HUES64 (cell line): ENCODE data around the gene PROS1.
"Not testable (repeated sequence)": the region's sequence is repeated elsewhere in the genome, so short reads cannot be mapped to it uniquely, and the experiment has no call there.

ENCODE experiments used
- H3K27ac ChIP-seq: 2 replicates; pipeline ENCODE4 v1.7.0; 2013; ENCODE audit warnings: low read depth, low read length, inconsistent platforms
- H3K27me3 ChIP-seq: 2 replicates; pipeline ENCODE4 v1.6.1; 2013; ENCODE audit warnings: mild to moderate bottlenecking, low read length; ENCODE audit not compliant: insufficient read depth
- H3K36me3 ChIP-seq: 2 replicates; pipeline ENCODE4 v1.6.1; 2013; ENCODE audit warnings: mild to moderate bottlenecking, low read length; ENCODE audit not compliant: insufficient read depth
- H3K4me1 ChIP-seq: 2 replicates; pipeline ENCODE4 v1.6.1; 2013; ENCODE audit warnings: mild to moderate bottlenecking, low read length, moderate library complexity; ENCODE audit not compliant: insufficient read depth
- H3K4me3 ChIP-seq: 2 replicates; pipeline ENCODE4 v1.5.1; 2013; ENCODE audit warnings: mild to moderate bottlenecking, low read length, moderate library complexity
- H3K9ac ChIP-seq: 2 replicates; pipeline ENCODE4 v1.6.1; 2013; ENCODE audit warnings: mild to moderate bottlenecking, low read depth, low read length
- H3K9me3 ChIP-seq: 2 replicates; pipeline ENCODE4 v1.6.1; 2013; ENCODE audit warnings: low read depth, low read length; ENCODE audit not compliant: insufficient read depth
- whole genome bisulfite sequencing: fragments of 150-250, 120-280 bp; methylation state at CpG from one replicate; pipeline ENCODE4 v1.1.7; 2013; ENCODE audit warnings: missing lambda C conversion rate; 5-methylcytosine and 5-hydroxymethylcytosine counted together

The PROS1 gene

DNA sequence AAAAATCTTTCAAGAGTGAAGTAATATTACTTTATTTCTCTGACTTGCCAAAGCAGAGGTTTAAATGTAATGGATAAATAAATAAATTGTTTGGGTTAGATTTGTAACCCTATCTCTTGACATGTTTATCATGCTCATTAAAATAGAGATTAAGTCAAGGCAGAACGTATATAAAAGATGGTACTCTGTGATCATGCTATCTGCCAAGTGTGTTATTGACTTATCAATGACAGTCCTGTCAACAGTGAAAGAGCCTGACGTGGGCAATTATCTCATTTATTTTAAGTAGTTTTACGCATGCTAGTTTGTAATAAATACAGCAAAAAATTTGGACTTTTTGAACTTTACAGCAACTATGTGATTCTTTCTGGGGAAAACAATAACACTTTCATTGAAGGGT lies 43.7 kb downstream of the PROS1 start:
- no peak overlapping the region for H3K27ac ChIP-seq
- H3K4me3 ChIP-seq = no peak overlapping the region
- H3K36me3 ChIP-seq = no peaks in the 10 kb centered on the region
- H3K9ac ChIP-seq = no peak overlapping the region
- WGBS = 70% methylated on average over 3 of the region's 3 CpGs
- H3K4me1 ChIP-seq = no peaks in the 10 kb centered on the region
- no peaks in the 10 kb centered on the region for H3K27me3 ChIP-seq
- peaks cover 69% of the 10 kb centered on the region for H3K9me3 ChIP-seq

DNA sequence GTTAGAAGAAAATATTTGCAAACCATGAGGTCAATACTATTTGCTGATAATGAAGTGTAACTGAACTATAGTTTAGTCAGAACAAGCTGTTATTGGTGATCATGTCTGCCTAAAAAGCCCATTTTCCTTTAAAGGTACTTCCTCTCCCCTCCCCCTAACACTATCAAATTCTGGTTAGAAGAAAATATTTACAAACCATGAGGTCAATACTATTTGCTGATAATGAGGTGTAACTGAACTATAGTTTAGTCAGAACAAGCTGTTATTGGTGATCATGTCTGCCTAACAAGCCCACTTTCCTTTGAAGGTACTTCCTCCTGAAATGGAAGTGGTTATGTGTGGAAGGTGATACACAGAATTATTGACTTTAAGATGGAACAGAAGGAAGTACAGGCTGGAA lies 46.9 kb downstream of the PROS1 start:
- Histone ChIP-seq H3K27me3 (no peaks in the 10 kb centered on the region), H3K9me3 (peaks cover 78% of the 10 kb centered on the region), H3K36me3 (no peaks in the 10 kb centered on the region), H3K9ac (no peak overlapping the region), H3K4me1 (no peaks in the 10 kb centered on the region), H3K27ac (no peak overlapping the region), H3K4me3 (no peak overlapping the region)

DNA sequence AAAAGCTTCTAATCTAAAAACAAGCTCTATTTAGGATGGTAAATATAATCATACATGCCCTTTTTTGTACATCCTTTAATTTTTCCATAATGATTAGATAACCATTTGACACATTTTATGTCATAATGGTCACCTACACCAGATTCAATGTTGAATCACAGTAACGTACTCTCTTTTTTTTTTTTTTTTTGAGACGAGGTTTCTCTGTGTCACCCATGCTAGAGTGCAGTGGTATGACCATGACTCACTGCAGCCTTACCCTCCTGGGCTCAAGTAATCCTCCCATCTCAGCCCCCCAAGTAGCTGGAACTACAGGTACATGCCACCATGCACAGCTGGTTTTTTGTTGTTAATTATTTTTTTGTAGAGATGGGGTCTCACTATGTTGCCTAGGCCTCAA lies 49.2 kb downstream of the PROS1 start:
- H3K27me3 ChIP-seq = no peaks in the 10 kb centered on the region
- H3K27ac ChIP-seq = no peak overlapping the region
- H3K4me1 ChIP-seq = no peaks in the 10 kb centered on the region
- H3K9me3 ChIP-seq = peaks cover 76% of the 10 kb centered on the region
- no peak overlapping the region for H3K9ac ChIP-seq
- WGBS = 82% methylated on average over 2 of the region's 2 CpGs
- no peak overlapping the region for H3K4me3 ChIP-seq
- no peaks in the 10 kb centered on the region for H3K36me3 ChIP-seq

DNA sequence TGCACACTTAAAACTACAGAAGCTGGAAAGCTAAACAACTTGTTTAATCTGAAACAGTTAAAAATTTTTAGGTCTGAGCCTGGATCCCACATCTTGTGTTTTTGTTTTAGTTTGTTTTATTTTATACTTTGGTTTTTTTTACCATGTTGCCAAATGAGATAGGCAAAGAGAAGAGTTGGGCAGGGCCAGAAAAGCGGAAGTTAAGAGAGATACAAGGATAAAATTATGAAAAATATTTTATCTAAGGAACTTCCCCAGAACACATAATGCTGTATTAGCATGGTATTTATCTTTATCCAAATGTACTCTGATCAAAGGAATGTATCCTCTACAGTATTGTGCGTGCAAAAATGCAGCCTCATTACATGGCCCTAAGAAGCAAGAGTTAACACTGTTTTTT lies 50.7 kb downstream of the PROS1 start:
- H3K9ac ChIP-seq = no peak overlapping the region
- no peak overlapping the region for H3K4me3 ChIP-seq
- H3K27me3 ChIP-seq = no peaks in the 10 kb centered on the region
- H3K36me3 ChIP-seq = no peaks in the 10 kb centered on the region
- peaks cover 71% of the 10 kb centered on the region for H3K9me3 ChIP-seq
- H3K27ac ChIP-seq = no peak overlapping the region
- H3K4me1 ChIP-seq = no peaks in the 10 kb centered on the region
- WGBS = 60% methylated on average over 1 of the region's 2 CpGs

DNA sequence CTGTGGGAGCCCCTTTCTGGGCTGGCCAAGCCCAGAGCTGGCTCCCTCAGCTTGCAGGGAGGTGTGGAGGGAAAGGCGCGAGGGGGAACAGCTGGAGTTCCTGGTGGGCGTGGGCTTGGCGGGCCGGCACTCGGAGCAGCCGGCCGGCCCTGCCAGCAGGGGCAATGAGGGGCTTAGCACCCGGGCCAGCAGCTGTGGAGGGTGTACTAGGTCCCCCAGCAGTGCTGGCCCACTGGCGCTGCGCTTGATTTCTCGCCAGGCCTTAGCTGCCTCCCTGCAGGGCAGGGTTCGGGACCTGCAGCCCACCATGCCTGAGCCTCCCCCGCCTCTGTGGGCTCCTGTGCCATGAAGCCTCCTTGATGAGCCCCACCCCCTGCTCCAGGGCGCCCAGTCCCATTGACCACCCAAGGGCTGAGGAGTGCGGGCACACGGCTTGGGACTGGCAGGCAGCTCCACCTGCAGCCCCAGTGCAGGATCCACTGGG lies 56.1 kb downstream of the PROS1 start:
- H3K27me3 ChIP-seq, H3K9ac ChIP-seq, H3K4me1 ChIP-seq, H3K4me3 ChIP-seq, H3K27ac ChIP-seq, H3K36me3 ChIP-seq: not testable (repeated sequence)
- 89% methylated on average over 17 of the region's 17 CpGs for WGBS
- peaks cover 68% of the 10 kb centered on the region for H3K9me3 ChIP-seq

DNA sequence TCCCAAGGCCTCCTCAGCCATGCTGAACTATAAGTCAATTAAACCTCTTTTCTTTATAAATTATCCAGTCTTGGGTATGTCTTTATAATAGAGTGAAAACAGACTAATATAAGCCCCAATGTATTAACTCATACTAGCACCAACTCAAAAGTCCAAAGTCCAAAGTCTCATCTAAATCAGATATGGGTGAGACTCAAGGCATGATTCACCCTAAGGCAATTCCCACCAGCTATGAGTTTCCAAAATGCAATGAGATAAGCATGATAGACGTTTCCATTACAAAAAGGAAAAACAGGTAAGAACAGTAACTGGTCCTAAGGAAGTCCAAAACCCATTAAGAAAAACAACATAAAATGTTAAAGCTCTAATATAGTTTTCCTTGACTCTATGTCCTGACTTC lies 60.1 kb downstream of the PROS1 start:
- H3K9ac ChIP-seq, H3K4me1 ChIP-seq, H3K36me3 ChIP-seq, H3K4me3 ChIP-seq, H3K27me3 ChIP-seq, H3K27ac ChIP-seq: not testable (repeated sequence)
- H3K9me3 ChIP-seq = peaks cover 73% of the 10 kb centered on the region
- WGBS = no CpG with 5 or more reads among the region's 1 CpG

DNA sequence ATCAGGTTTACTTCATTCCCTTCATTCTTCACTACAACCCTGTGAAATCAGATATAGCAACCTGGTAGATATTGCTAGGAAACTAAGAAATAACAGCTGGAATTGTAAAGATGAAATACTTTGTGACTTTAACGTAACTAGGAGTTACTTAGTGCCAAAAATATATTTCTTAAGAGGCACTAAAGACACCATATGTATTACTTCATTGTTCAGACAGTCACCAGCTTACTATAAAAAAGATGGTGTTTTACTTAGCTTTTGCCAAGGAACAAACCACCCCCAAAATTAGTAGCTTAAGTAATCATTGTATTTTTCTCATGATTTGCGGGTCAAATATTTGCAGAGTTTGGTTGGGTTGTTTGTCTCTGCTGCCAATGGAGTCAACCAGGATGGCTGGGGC lies 62.5 kb downstream of the PROS1 start:
- Histone ChIP-seq H3K9ac (no peak overlapping the region), H3K27me3 (no peaks in the 10 kb centered on the region), H3K4me3 (no peak overlapping the region), H3K9me3 (peaks cover 84% of the 10 kb centered on the region), H3K4me1 (no peaks in the 10 kb centered on the region), H3K27ac (no peak overlapping the region), H3K36me3 (no peaks in the 10 kb centered on the region)
- 94% methylated on average over 1 of the region's 2 CpGs for WGBS

DNA sequence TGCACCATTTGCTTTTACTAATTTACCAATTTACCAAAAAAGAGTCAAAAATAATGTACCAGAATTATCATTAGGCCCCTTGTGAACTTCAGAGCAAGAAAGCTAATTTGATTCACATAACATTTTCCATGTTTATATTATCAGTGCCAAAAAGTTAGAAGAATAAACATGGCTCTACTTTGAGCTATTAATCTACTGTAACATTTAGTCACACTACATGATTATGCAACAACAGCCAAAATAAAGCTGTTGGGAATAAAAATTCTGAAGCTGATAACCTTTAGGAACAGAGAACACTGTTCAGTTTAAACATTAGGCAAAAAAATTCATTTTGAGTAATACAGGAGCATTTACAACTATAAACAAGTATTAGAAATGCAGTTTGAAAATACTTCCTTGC lies 63.6 kb downstream of the PROS1 start:
- no peak overlapping the region for H3K9ac ChIP-seq
- H3K9me3 ChIP-seq = peaks cover 88% of the 10 kb centered on the region
- no peaks in the 10 kb centered on the region for H3K36me3 ChIP-seq
- no peaks in the 10 kb centered on the region for H3K4me1 ChIP-seq
- H3K27me3 ChIP-seq = no peaks in the 10 kb centered on the region
- H3K27ac ChIP-seq = no peak overlapping the region
- H3K4me3 ChIP-seq = no peak overlapping the region

DNA sequence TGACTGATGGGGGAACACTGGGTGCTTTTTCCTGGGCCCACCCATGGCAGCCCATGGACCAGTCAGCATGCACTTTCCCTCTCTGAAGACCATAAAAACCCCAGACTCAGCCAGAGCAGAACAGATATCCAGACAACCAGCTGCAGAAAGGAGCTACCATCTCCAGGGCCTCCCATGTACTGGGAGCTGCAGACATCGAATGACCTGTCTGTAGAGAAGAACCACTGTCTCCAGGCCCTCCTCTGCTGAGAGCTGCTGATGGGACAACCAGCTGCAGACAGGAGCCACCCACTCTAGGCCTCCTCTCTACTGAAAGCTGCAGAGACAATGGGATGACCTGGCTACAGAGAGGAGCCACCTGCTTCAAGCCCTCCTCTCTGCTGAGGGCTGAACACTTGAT lies 66.6 kb downstream of the PROS1 start:
- WGBS = 67% methylated on average over 1 of the region's 1 CpG
- Histone ChIP-seq H3K4me3 (no peak overlapping the region), H3K36me3 (no peaks in the 10 kb centered on the region), H3K27ac (no peak overlapping the region), H3K4me1 (no peaks in the 10 kb centered on the region), H3K9ac (no peak overlapping the region), H3K9me3 (peaks cover 86% of the 10 kb centered on the region), H3K27me3 (no peaks in the 10 kb centered on the region)

DNA sequence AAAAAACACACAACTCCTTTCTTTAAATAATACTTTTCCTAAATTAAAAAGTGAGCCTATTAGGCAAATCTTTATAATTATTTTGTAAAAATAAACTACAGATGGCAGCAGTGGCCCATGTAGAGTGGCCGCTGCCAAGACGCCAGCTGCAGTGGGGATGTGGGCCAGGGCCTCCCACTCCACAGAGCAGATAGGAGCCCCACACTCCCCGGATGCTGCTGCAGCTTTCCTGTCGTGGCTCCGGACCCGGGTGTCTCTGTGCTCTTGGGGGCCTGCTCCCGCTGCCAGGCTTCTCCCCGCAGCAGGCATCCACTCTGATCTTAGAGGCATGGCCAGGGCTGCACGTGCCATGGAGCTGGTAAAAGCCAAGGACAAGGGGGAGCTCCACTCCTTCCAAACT lies 67.5 kb downstream of the PROS1 start:
- 85% methylated on average over 9 of the region's 9 CpGs for WGBS
- Histone ChIP-seq H3K9me3 (peaks cover 88% of the 10 kb centered on the region), H3K36me3 (no peaks in the 10 kb centered on the region), H3K4me3 (no peak overlapping the region), H3K9ac (no peak overlapping the region), H3K4me1 (no peaks in the 10 kb centered on the region), H3K27me3 (no peaks in the 10 kb centered on the region), H3K27ac (no peak overlapping the region)

DNA sequence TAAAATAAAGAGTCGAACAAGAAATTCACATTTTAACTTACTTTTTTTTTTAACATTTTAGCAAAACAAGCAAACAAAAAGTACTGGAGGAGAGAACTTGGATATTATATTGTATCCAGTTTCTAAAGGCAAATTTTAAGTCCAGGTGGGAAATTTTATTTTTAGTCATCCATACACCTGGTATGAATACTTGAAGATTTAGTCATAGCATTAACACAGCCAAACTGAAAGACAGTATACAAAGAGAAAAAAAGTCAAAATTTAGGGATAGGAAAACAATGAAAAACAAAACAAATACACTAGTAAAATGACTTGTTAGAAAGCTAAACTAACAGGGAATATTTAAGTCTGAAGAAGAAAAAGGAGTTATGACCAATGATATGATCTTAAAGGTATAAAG lies 69.1 kb downstream of the PROS1 start:
- Histone ChIP-seq H3K36me3 (no peaks in the 10 kb centered on the region), H3K4me1 (no peaks in the 10 kb centered on the region)
- no CpG with 5 or more reads among the region's 1 CpG for WGBS

DNA sequence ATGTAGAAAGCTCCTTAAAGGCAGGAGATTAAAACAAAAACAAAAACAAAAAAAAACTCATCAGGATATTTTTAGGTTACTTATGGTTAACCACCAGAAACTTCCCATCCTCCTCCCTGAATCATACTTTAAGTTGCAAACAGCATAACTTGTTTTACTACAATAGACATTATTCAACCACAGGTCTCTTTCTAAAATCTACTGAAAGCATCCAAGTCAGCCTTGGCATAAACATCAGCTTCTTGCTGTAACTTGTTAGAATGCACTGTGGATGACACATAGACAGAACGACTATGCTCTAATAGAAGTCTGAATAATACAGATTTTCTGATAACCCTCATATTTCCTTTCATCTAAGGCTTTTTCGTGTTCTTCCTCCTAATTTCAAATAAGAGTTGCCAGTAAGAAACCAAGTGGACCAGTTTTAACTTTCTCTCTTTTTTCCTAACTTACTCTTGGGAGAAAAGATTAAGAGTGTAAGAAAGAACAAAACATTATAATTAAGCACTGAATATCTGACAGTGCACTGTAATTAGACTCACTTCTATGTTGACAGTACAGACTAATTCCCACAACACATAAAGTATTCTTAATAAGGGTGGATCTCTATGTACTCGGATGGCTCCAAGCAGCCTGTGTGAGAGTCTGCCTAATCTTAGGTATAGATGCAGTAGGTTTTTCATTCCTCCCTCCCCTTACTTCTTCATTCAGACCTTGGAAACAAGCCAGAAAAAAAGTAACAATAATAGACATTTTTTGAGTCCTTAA lies 95.3 kb downstream of the PROS1 start:
- not testable (repeated sequence) for H3K36me3 ChIP-seq, H3K4me1 ChIP-seq, H3K27ac ChIP-seq, H3K9ac ChIP-seq, H3K27me3 ChIP-seq, H3K4me3 ChIP-seq
- WGBS = 54% methylated on average over 2 of the region's 3 CpGs
- H3K9me3 ChIP-seq = peaks cover 69% of the 10 kb centered on the region

More for the DNA sequence above, 69.1 kb downstream of the PROS1 start:
- Histone ChIP-seq H3K27ac (no peak overlapping the region), H3K4me3 (no peak overlapping the region), H3K27me3 (no peaks in the 10 kb centered on the region), H3K9me3 (peaks cover 85% of the 10 kb centered on the region), H3K9ac (no peak overlapping the region)
